ENCODE measurements around the gene JHY. TPM values are rescaled to one million over a fixed set of nuclear protein-coding genes. Genes with fewer than 3 reads are reported as not detected.
"Not testable (repeated sequence)": the region's sequence is repeated elsewhere in the genome, so short reads cannot be mapped to it uniquely, and the experiment has no call there.

Gene JHY
- total RNA-seq, 2 donors from 2014 or later, result 0.55 to 0.59 TPM

GRCh38 chr11:122853971-122854446 lies 28.6 kb upstream of the JHY start:
- H3K27ac Mint-ChIP-seq, result no peak overlapping the region
- peaks cover 0 to 6% of the 10 kb centered on the region in 2 donors for H3K27me3 Mint-ChIP-seq
- no peak for ATAC-seq

GRCh38 chr11:122861631-122862030 lies 20.9 kb upstream of the JHY start:
- DNase-seq (ENCODE audit: low spot score) (no peak), ATAC-seq (no peak)
- no peak overlapping the region for H3K4me3 Mint-ChIP-seq
- no peak overlapping the region for H3K27ac Mint-ChIP-seq
- H3K36me3 Mint-ChIP-seq, result no peaks in the 10 kb centered on the region
- H3K9me3 Mint-ChIP-seq, result no peaks in the 10 kb centered on the region
- peaks cover 7 to 9% of the 10 kb centered on the region in 2 donors for H3K4me1 Mint-ChIP-seq (ENCODE audit: low read depth in 2 of 2)
- peaks cover 0 to 2% of the 10 kb centered on the region in 2 donors for H3K27me3 Mint-ChIP-seq

More at GRCh38 chr11:122853971-122854446, 28.6 kb upstream of the JHY start:
- DNase-seq (ENCODE audit: low spot score), result peak; percentile 74
- H3K9me3 Mint-ChIP-seq, result no peaks in the 10 kb centered on the region
- peaks cover 44 to 45% of the 10 kb centered on the region in 2 donors for H3K4me1 Mint-ChIP-seq (ENCODE audit: low read depth in 2 of 2)
- no peak overlapping the region for H3K4me3 Mint-ChIP-seq
- no peaks in the 10 kb centered on the region for H3K36me3 Mint-ChIP-seq

GRCh38 chr11:122862091-122862490 lies 20.5 kb upstream of the JHY start:
- no peaks in the 10 kb centered on the region for H3K9me3 Mint-ChIP-seq
- H3K27ac Mint-ChIP-seq, result no peak overlapping the region
- no peak for DNase-seq (ENCODE audit: low spot score)
- no peak for ATAC-seq
- peaks cover under 1% of the 10 kb centered on the region for H3K36me3 Mint-ChIP-seq
- peaks cover 5 to 6% of the 10 kb centered on the region in 2 donors for H3K4me1 Mint-ChIP-seq (ENCODE audit: low read depth in 2 of 2)
- H3K27me3 Mint-ChIP-seq, result peaks cover 0 to 2% of the 10 kb centered on the region in 2 donors
- no peak overlapping the region for H3K4me3 Mint-ChIP-seq

GRCh38 chr11:122863154-122863553 lies 19.4 kb upstream of the JHY start:
- H3K27me3 Mint-ChIP-seq; H3K4me3 Mint-ChIP-seq; H3K36me3 Mint-ChIP-seq; ATAC-seq; H3K9me3 Mint-ChIP-seq; H3K4me1 Mint-ChIP-seq (ENCODE audit: low read depth in 2 of 2); H3K27ac Mint-ChIP-seq; DNase-seq (ENCODE audit: low spot score): not testable (repeated sequence)

GRCh38 chr11:122863704-122864326 lies 18.7 kb upstream of the JHY start:
- H3K4me3 Mint-ChIP-seq, result no peak overlapping the region
- peaks cover 0 to 6% of the 10 kb centered on the region in 2 donors for H3K4me1 Mint-ChIP-seq (ENCODE audit: low read depth in 2 of 2)
- no peak overlapping the region for H3K27ac Mint-ChIP-seq
- DNase-seq (ENCODE audit: low spot score), result no peak
- ATAC-seq, result no peak
- H3K9me3 Mint-ChIP-seq, result no peaks in the 10 kb centered on the region
- peaks cover 0 to 2% of the 10 kb centered on the region in 2 donors for H3K27me3 Mint-ChIP-seq
- peaks cover 9% of the 10 kb centered on the region for H3K36me3 Mint-ChIP-seq

- DNase-seq (ENCODE audit: low spot score) (no peak), ATAC-seq (no peak)
- Mint-ChIP-seq H3K4me3 (no peak overlapping the region), H3K36me3 (peaks cover 9% of the 10 kb centered on the region), H3K9me3 (no peaks in the 10 kb centered on the region), H3K27ac (no peak overlapping the region), H3K4me1 (ENCODE audit: low read depth in 2 of 2) (peaks cover 5 to 11% of the 10 kb centered on the region in 2 donors), H3K27me3 (peaks cover 0 to 2% of the 10 kb centered on the region in 2 donors)
Measured at GRCh38 chr11:122864386-122865115, 18.0 kb upstream of the JHY start.

GRCh38 chr11:122869622-122870021 lies 12.9 kb upstream of the JHY start:
- H3K27me3 Mint-ChIP-seq, result no peaks in the 10 kb centered on the region
- peaks cover 7 to 9% of the 10 kb centered on the region in 2 donors for H3K4me1 Mint-ChIP-seq (ENCODE audit: low read depth in 2 of 2)
- H3K4me3 Mint-ChIP-seq, result no peak overlapping the region
- DNase-seq (ENCODE audit: low spot score), result no peak
- no peak for ATAC-seq
- H3K27ac Mint-ChIP-seq, result no peak overlapping the region
- H3K9me3 Mint-ChIP-seq, result no peaks in the 10 kb centered on the region
- peaks cover 13% of the 10 kb centered on the region for H3K36me3 Mint-ChIP-seq

GRCh38 chr11:122871302-122871701 lies 11.3 kb upstream of the JHY start:
- Mint-ChIP-seq H3K36me3 (peaks cover 13% of the 10 kb centered on the region), H3K4me3 (no peak overlapping the region), H3K27me3 (no peaks in the 10 kb centered on the region)

GRCh38 chr11:122872046-122872445 lies 10.5 kb upstream of the JHY start:
- H3K4me1 Mint-ChIP-seq (ENCODE audit: low read depth in 2 of 2), result peaks cover 5 to 7% of the 10 kb centered on the region in 2 donors
- peaks cover 12% of the 10 kb centered on the region for H3K36me3 Mint-ChIP-seq
- H3K9me3 Mint-ChIP-seq, result no peaks in the 10 kb centered on the region
- DNase-seq (ENCODE audit: low spot score) (no peak), ATAC-seq (no peak)
- H3K4me3 Mint-ChIP-seq, result no peak overlapping the region
- H3K27me3 Mint-ChIP-seq, result no peaks in the 10 kb centered on the region
- H3K27ac Mint-ChIP-seq, result no peak overlapping the region

More at GRCh38 chr11:122871302-122871701, 11.3 kb upstream of the JHY start:
- DNase-seq (ENCODE audit: low spot score), result no peak
- no peak for ATAC-seq
- Mint-ChIP-seq H3K27ac (no peak overlapping the region), H3K9me3 (no peaks in the 10 kb centered on the region), H3K4me1 (ENCODE audit: low read depth in 2 of 2) (peaks cover 5 to 7% of the 10 kb centered on the region in 2 donors)

- ATAC-seq (peak in 1 of 2 donors; percentile 17), DNase-seq (ENCODE audit: low spot score) (no peak)
- H3K27ac Mint-ChIP-seq, result no peak overlapping the region
- H3K4me1 Mint-ChIP-seq (ENCODE audit: low read depth in 2 of 2), result peaks cover 5 to 6% of the 10 kb centered on the region in 2 donors
- H3K4me3 Mint-ChIP-seq, result no peak overlapping the region
- peaks cover 1 to 5% of the 10 kb centered on the region in 2 donors for H3K27me3 Mint-ChIP-seq
- H3K36me3 Mint-ChIP-seq, result peaks cover 4% of the 10 kb centered on the region
- H3K9me3 Mint-ChIP-seq, result no peaks in the 10 kb centered on the region
Measured at GRCh38 chr11:122874991-122875390, 7.6 kb upstream of the JHY start.

- Mint-ChIP-seq H3K9me3 (no peaks in the 10 kb centered on the region), H3K27me3 (peaks cover 13 to 19% of the 10 kb centered on the region in 2 donors), H3K27ac (no peak overlapping the region), H3K4me3 (peak overlapping the region; percentile 16), H3K4me1 (ENCODE audit: low read depth in 2 of 2) (peaks cover 10 to 13% of the 10 kb centered on the region in 2 donors), H3K36me3 (no peaks in the 10 kb centered on the region)
- ATAC-seq (no peak), DNase-seq (ENCODE audit: low spot score) (no peak)
Measured at GRCh38 chr11:122877732-122878131, 4.8 kb upstream of the JHY start.

- Mint-ChIP-seq H3K4me3 (no peak overlapping the region), H3K36me3 (no peaks in the 10 kb centered on the region), H3K27me3 (peaks cover 13 to 19% of the 10 kb centered on the region in 2 donors), H3K27ac (no peak overlapping the region), H3K4me1 (ENCODE audit: low read depth in 2 of 2) (peaks cover 16 to 18% of the 10 kb centered on the region in 2 donors), H3K9me3 (no peaks in the 10 kb centered on the region)
- no peak for ATAC-seq
- no peak for DNase-seq (ENCODE audit: low spot score)
Measured at GRCh38 chr11:122879785-122880184, 2.8 kb upstream of the JHY start.

- peak; percentile 62 for DNase-seq (ENCODE audit: low spot score)
- Mint-ChIP-seq H3K27me3 (peaks cover 16 to 19% of the 10 kb centered on the region in 2 donors), H3K4me3 (peak overlapping the region; percentile 83), H3K4me1 (ENCODE audit: low read depth in 2 of 2) (peaks cover 11 to 15% of the 10 kb centered on the region in 2 donors), H3K9me3 (no peaks in the 10 kb centered on the region), H3K36me3 (no peaks in the 10 kb centered on the region), H3K27ac (peak overlapping the region in 1 of 2 donors; percentile 36)
- ATAC-seq, result peak; percentile 80 to 82
Measured at GRCh38 chr11:122882857-122883645, 492 bp downstream of the JHY start.

Data from natural killer cell treated with Interleukin-12 subunit alpha and Interleukin-12 subunit beta and Interleukin-15 and Interleukin-18, amount 100 ng/mL, for 72 hours (primary cell).